ENCODE measurements around the gene DLGAP1. TPM values are rescaled to one million over a fixed set of nuclear protein-coding genes. Genes with fewer than 3 reads are reported as not detected.

Gene DLGAP1
- total and polyA plus RNA-seq, 3 donors from 2014 or later: 18.6 to 93.8 (median 69.1) TPM

DNA sequence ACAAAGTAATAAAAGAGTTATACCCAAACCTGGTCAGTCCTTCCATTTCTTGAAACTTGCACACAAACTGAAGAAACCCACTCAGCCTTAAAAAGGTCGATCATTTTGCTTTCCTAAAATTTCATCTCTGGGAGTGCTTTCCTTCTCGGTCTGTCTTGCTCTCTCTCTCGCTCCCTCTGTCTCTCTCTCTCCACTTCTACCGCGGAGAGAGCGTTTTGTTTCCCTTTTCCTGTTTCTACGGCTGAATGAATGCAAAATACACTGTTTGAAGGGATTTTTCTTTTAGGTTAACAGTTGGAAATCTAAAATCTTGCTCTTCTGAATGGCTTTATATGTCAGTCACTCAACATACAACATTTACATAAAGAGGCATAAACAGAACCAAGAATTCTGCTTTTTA is 581.0 kb downstream of the DLGAP1 start:
- Histone ChIP-seq H3K4me1 (no peaks in the 10 kb centered on the region), H3K4me3 (no peak overlapping the region), H3K9me3 (no peaks in the 10 kb centered on the region), H3K27ac (no peak overlapping the region), H3K27me3 (no peaks in the 10 kb centered on the region), H3K36me3 (ENCODE audit: low read depth, missing control alignments) (no peaks in the 10 kb centered on the region)
- intact Hi-C loops (cut with DNase I; ENCODE audit: low total_unique reads): no loop called here
- WGBS, 2 donors: 27 to 32% methylated on average over 7 of the region's 7 CpGs
- no peak for DNase-seq
- no peak for TF ChIP-seq POLR2A (IDR thresholded peaks at IDR 0.05)
- TF ChIP-seq, protein P1, sequence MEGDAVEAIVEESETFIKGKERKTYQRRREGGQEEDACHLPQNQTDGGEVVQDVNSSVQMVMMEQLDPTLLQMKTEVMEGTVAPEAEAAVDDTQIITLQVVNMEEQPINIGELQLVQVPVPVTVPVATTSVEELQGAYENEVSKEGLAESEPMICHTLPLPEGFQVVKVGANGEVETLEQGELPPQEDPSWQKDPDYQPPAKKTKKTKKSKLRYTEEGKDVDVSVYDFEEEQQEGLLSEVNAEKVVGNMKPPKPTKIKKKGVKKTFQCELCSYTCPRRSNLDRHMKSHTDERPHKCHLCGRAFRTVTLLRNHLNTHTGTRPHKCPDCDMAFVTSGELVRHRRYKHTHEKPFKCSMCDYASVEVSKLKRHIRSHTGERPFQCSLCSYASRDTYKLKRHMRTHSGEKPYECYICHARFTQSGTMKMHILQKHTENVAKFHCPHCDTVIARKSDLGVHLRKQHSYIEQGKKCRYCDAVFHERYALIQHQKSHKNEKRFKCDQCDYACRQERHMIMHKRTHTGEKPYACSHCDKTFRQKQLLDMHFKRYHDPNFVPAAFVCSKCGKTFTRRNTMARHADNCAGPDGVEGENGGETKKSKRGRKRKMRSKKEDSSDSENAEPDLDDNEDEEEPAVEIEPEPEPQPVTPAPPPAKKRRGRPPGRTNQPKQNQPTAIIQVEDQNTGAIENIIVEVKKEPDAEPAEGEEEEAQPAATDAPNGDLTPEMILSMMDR (IDR thresholded peaks at IDR 0.05): no peak

DNA sequence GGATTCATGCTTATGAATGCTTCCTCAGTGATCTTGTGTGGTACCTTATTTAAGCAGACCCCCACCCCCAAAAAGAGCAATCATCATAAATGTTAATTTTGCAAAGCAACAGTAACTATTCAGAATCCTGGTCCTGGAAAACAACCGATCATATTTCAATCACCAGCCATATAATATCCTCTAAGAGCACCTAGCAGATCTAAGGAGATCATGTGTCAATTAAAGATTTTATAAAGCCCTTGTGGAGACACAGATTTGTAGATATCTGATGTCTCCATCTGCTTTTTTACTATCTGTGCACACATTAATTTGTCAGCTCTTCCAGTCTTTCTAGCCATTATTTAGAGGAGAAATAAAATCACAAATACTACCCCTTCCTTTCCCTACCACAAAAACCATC is 581.4 kb downstream of the DLGAP1 start:
- Histone ChIP-seq H3K27me3 (no peaks in the 10 kb centered on the region), H3K4me3 (no peak overlapping the region), H3K9me3 (no peaks in the 10 kb centered on the region), H3K36me3 (ENCODE audit: low read depth, missing control alignments) (no peaks in the 10 kb centered on the region), H3K4me1 (no peaks in the 10 kb centered on the region), H3K27ac (no peak overlapping the region)
- TF ChIP-seq POLR2A (IDR thresholded peaks at IDR 0.05): no peak
- TF ChIP-seq, protein P1 (IDR thresholded peaks at IDR 0.05): no peak
- 60 to 68% methylated on average over 1 of the region's 1 CpG for WGBS, 2 donors
- intact Hi-C loops (cut with DNase I; ENCODE audit: low total_unique reads): no loop called here
- no peak for DNase-seq

GRCh38 chr18:3873211-3873610 is 581.9 kb downstream of the DLGAP1 start:
- Histone ChIP-seq H3K9me3 (no peaks in the 10 kb centered on the region), H3K36me3 (ENCODE audit: low read depth, missing control alignments) (no peaks in the 10 kb centered on the region), H3K27ac (no peak overlapping the region), H3K4me3 (no peak overlapping the region), H3K4me1 (no peaks in the 10 kb centered on the region), H3K27me3 (no peaks in the 10 kb centered on the region)
- DNase-seq: no peak
- intact Hi-C loops (cut with DNase I; ENCODE audit: low total_unique reads): no loop called here
- no peak for TF ChIP-seq POLR2A (IDR thresholded peaks at IDR 0.05)
- TF ChIP-seq, protein P1 (IDR thresholded peaks at IDR 0.05): no peak

GRCh38 chr18:3872641-3873040 is 582.5 kb downstream of the DLGAP1 start:
- Histone ChIP-seq H3K4me1 (no peaks in the 10 kb centered on the region), H3K27me3 (no peaks in the 10 kb centered on the region), H3K4me3 (no peak overlapping the region), H3K36me3 (ENCODE audit: low read depth, missing control alignments) (no peaks in the 10 kb centered on the region), H3K27ac (no peak overlapping the region), H3K9me3 (no peaks in the 10 kb centered on the region)
- intact Hi-C loops (cut with DNase I; ENCODE audit: low total_unique reads): no loop called here
- DNase-seq: no peak
- no peak for TF ChIP-seq POLR2A (IDR thresholded peaks at IDR 0.05)
- TF ChIP-seq, protein P1 (IDR thresholded peaks at IDR 0.05): no peak
- 76 to 83% methylated on average over 2 of the region's 2 CpGs for WGBS, 2 donors

DNA sequence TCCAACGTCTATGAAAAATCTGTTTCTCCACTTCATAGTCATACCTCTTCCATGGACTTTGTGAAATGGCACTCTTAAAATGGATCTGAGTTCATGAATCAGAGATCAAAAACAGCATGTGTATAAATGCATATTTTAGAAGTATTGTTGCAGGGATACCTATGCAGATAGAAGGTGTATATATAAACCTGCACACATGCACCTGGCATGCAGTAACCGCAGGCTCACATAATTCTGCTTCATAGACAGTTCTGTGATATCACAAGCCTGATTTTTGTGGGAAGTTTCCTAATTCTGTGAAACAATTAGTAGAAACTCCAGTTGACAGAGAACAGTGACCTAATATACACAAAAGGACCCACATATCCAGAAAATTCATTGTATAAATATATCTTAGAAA is 583.4 kb downstream of the DLGAP1 start:
- intact Hi-C loops (cut with DNase I; ENCODE audit: low total_unique reads): no loop called here
- H3K9me3 ChIP-seq: no peaks in the 10 kb centered on the region
- no peaks in the 10 kb centered on the region for H3K4me1 ChIP-seq
- H3K27ac ChIP-seq: no peak overlapping the region
- DNase-seq: no peak
- no peaks in the 10 kb centered on the region for H3K36me3 ChIP-seq (ENCODE audit: low read depth, missing control alignments)
- WGBS, 2 donors: 81 to 83% methylated on average over 2 of the region's 2 CpGs
- no peak overlapping the region for H3K4me3 ChIP-seq
- no peaks in the 10 kb centered on the region for H3K27me3 ChIP-seq
- TF ChIP-seq, protein P1 (IDR thresholded peaks at IDR 0.05): no peak
- TF ChIP-seq POLR2A (IDR thresholded peaks at IDR 0.05): no peak

All from testis (tissue), 3 donors.